HEK293 (cell line): ENCODE results near the gene MLN.

ENCODE experiments used
- GLI2 ChIP-seq: fragments of 450-650 bp; formaldehyde crosslinking; IDR thresholded peaks from 2 replicates; pipeline ENCODE4; 2017; ENCODE audit warnings: missing biosample characterization, missing genetic modification characterization, low read depth, borderline replicate concordance
- GLIS2 ChIP-seq: fragments of 450-650 bp; formaldehyde crosslinking; IDR thresholded peaks from 2 replicates; pipeline ENCODE4 v1.5.1; 2016; ENCODE audit warnings: missing biosample characterization, missing genetic modification characterization
- KLF10 ChIP-seq: fragments of 450-650 bp; IDR thresholded peaks from 2 replicates; pipeline ENCODE4 v1.5.1; 2018; ENCODE audit warnings: missing biosample characterization, mild to moderate bottlenecking, missing genetic modification characterization
- KLF17 ChIP-seq: fragments of 450-650 bp; formaldehyde crosslinking; IDR thresholded peaks from 2 replicates; pipeline ENCODE4 v1.5.1; 2016; ENCODE audit warnings: missing biosample characterization, missing genetic modification characterization
- MEIS1 ChIP-seq: sonication (generic); formaldehyde crosslinking; IDR thresholded peaks from 2 replicates; pipeline ENCODE4 v1.8.1; 2022; ENCODE audit warnings: missing genetic modification reagents, mild to moderate bottlenecking, borderline replicate concordance
- ZBTB21 ChIP-seq: fragments of 450-650 bp; formaldehyde crosslinking; IDR thresholded peaks from 2 replicates; pipeline ENCODE4 v1.5.1; 2017; ENCODE audit warnings: missing biosample characterization, missing genetic modification characterization
- ZBTB26 ChIP-seq: fragments of 450-650 bp; formaldehyde crosslinking; optimal IDR thresholded peaks from 2 replicates; pipeline ENCODE3; 2016; ENCODE audit warnings: missing biosample characterization, mild to moderate bottlenecking, missing genetic modification characterization
- ZEB2 ChIP-seq: fragments of 450-650 bp; formaldehyde crosslinking; IDR thresholded peaks from 2 replicates; pipeline ENCODE4 v1.5.1; 2016; ENCODE audit warnings: missing biosample characterization, missing genetic modification characterization
- ZFHX2 ChIP-seq: fragments of 450-650 bp; formaldehyde crosslinking; conservative IDR thresholded peaks from 2 replicates; pipeline ENCODE4 v1.5.1; 2016; ENCODE audit warnings: missing biosample characterization, missing genetic modification characterization
- ZNF121 ChIP-seq: fragments of 450-650 bp; formaldehyde crosslinking; IDR thresholded peaks from 2 replicates; pipeline ENCODE4 v1.5.1; 2016; ENCODE audit warnings: missing biosample characterization, missing genetic modification characterization
- ZNF155 ChIP-seq: fragments of 450-650 bp; formaldehyde crosslinking; IDR thresholded peaks from 2 replicates; pipeline ENCODE4 v1.5.1; 2016; ENCODE audit warnings: missing biosample characterization, missing genetic modification characterization
- ZNF16 ChIP-seq: fragments of 450-650 bp; formaldehyde crosslinking; IDR thresholded peaks from 2 replicates; pipeline ENCODE4 v1.5.1; 2016; ENCODE audit warnings: low read depth, missing biosample characterization, missing genetic modification characterization
- ZNF18 ChIP-seq: fragments of 450-650 bp; formaldehyde crosslinking; IDR thresholded peaks from 2 replicates; pipeline ENCODE4 v1.5.1; 2016; ENCODE audit warnings: missing biosample characterization, missing genetic modification characterization
- ZNF24 ChIP-seq: fragments of 450-650 bp; formaldehyde crosslinking; IDR thresholded peaks from 2 replicates; pipeline ENCODE4 v1.5.1; 2016; ENCODE audit warnings: missing biosample characterization, missing genetic modification characterization
- ZNF274 ChIP-seq, 2 experiments: fragments of 200-500 bp in 1 of 2; fragments of 450-650 bp in 1 of 2; sonication (Bioruptor generic) in 1 of 2; formaldehyde crosslinking in 1 of 2; IDR thresholded peaks; 2 replicates each; pipeline versions ENCODE4 v1.5.1 to v1.6.1; 2014 to 2016; ENCODE audit warnings: borderline replicate concordance in 1 of 2, inconsistent platforms in 1 of 2, low read length in 1 of 2, missing biosample characterization in 1 of 2, missing genetic modification characterization in 1 of 2
- ZNF335 ChIP-seq: fragments of 450-650 bp; formaldehyde crosslinking; conservative IDR thresholded peaks from 2 replicates; pipeline ENCODE4 v1.5.1; 2016; ENCODE audit warnings: missing biosample characterization, missing genetic modification characterization
- ZNF423 ChIP-seq: fragments of 450-650 bp; formaldehyde crosslinking; IDR thresholded peaks from 2 replicates; pipeline ENCODE4 v1.5.1; 2016; ENCODE audit warnings: missing biosample characterization, missing genetic modification characterization
- ZNF585B ChIP-seq: fragments of 450-650 bp; formaldehyde crosslinking; IDR thresholded peaks from 2 replicates; pipeline ENCODE4 v1.5.1; 2016; ENCODE audit warnings: missing biosample characterization, missing genetic modification characterization
- ZNF660 ChIP-seq: fragments of 450-650 bp; IDR thresholded peaks from 2 replicates; pipeline ENCODE4 v1.5.1; 2018; ENCODE audit warnings: missing biosample characterization, mild to moderate bottlenecking, missing genetic modification characterization
- ZNF76 ChIP-seq: fragments of 450-650 bp; formaldehyde crosslinking; IDR thresholded peaks from 2 replicates; pipeline ENCODE4; 2016; ENCODE audit warnings: low read depth, missing biosample characterization, missing genetic modification characterization, borderline replicate concordance

Gene MLN

GRCh38 chr6:33744895-33745546 lies 58.8 kb downstream of the MLN start (continued):
- TF ChIP-seq KLF17, result peak; percentile 74; the same call in 1 of the 2 replicates
- TF ChIP-seq ZNF155 (tag by site-specific recombination), result no peak
- 0 out of 2 replicates have a peak, but pooled peaks have one; percentile 22 for TF ChIP-seq ZNF121 (tag by site-specific recombination)
- peak; percentile 78 for TF ChIP-seq ZNF335 (tag by site-specific recombination)
- TF ChIP-seq ZNF660 (tag by site-specific recombination), result no peak
- no peak for TF ChIP-seq ZBTB21 (tag by site-specific recombination)
- TF ChIP-seq ZNF423 (tag by site-specific recombination), result peak; percentile 92
- 0 out of 2 replicates have a peak, but pooled peaks have one; percentile 23 for TF ChIP-seq ZNF76 (tag by site-specific recombination)
- TF ChIP-seq KLF10 (tag by site-specific recombination), result no peak
- TF ChIP-seq GLI2, result no peak
- no peak for TF ChIP-seq ZNF585B (tag by site-specific recombination)
- TF ChIP-seq ZBTB26 (tag by site-specific recombination), result peak; percentile 62
- TF ChIP-seq ZNF24 (tag by site-specific recombination), result no peak
- peak; percentile 82 for TF ChIP-seq GLIS2
- no peak for TF ChIP-seq ZNF274 (IDR thresholded peaks at IDR 0.05; ENCODE audit: low read length)
- no peak for TF ChIP-seq ZNF274 (tag by site-specific recombination; IDR thresholded peaks at IDR 0.05; ENCODE audit: borderline replicate concordance)
- no peak for TF ChIP-seq ZNF18 (tag by site-specific recombination)
- TF ChIP-seq ZFHX2 (tag by site-specific recombination), result no peak
- TF ChIP-seq ZNF16 (tag by site-specific recombination), result no peak
- TF ChIP-seq ZEB2 (tag by site-specific recombination), result no peak
- no peak for TF ChIP-seq MEIS1 (CRISPR knock-in tag)
